CMK (cell line): ENCODE data around the gene A4GALT.
"Not testable (repeated sequence)": the region's sequence is repeated elsewhere in the genome, so short reads cannot be mapped to it uniquely, and the experiment has no call there.

Experiments used
- DNase-seq: peaks from one replicate; pipeline ENCODE4 v3.0.0-alpha.2; 2010; ENCODE audit warnings: low read depth

A4GALT gene

GRCh38 chr22:42742940-42743339 is 22.3 kb upstream of the A4GALT start:
- DNase-seq: no peak

GRCh38 chr22:42740320-42740719 is 19.6 kb upstream of the A4GALT start:
- not testable (repeated sequence) for DNase-seq

- no peak for DNase-seq
Measured at GRCh38 chr22:42734406-42734805, 13.7 kb upstream of the A4GALT start.

- not testable (repeated sequence) for DNase-seq
Measured at GRCh38 chr22:42733394-42733793, 12.7 kb upstream of the A4GALT start.

GRCh38 chr22:42732081-42732480 is 11.4 kb upstream of the A4GALT start:
- no peak for DNase-seq

GRCh38 chr22:42726811-42727210 is 6.1 kb upstream of the A4GALT start:
- DNase-seq: no peak

- no peak for DNase-seq
Measured at GRCh38 chr22:42725606-42726355, 5.1 kb upstream of the A4GALT start.

- DNase-seq: no peak
Measured at GRCh38 chr22:42724062-42724461, 3.4 kb upstream of the A4GALT start.

GRCh38 chr22:42721045-42721434 is 370 bp upstream of the A4GALT start:
- no peak for DNase-seq

GRCh38 chr22:42719656-42720262 is 911 bp downstream of the A4GALT start:
- no peak for DNase-seq

- no peak for DNase-seq
Measured at GRCh38 chr22:42719133-42719532, 1.5 kb downstream of the A4GALT start.

- DNase-seq: no peak
Measured at GRCh38 chr22:42717197-42717928, 3.3 kb downstream of the A4GALT start.

GRCh38 chr22:42716649-42717127 is 4.0 kb downstream of the A4GALT start:
- no peak for DNase-seq

GRCh38 chr22:42716221-42716620 is 4.4 kb downstream of the A4GALT start:
- DNase-seq: no peak

GRCh38 chr22:42714768-42715390 is 5.8 kb downstream of the A4GALT start:
- DNase-seq: no peak

- no peak for DNase-seq
Measured at GRCh38 chr22:42714308-42714707, 6.4 kb downstream of the A4GALT start.

GRCh38 chr22:42711895-42712837 is 8.5 kb downstream of the A4GALT start:
- no peak for DNase-seq

GRCh38 chr22:42711281-42711731 is 9.4 kb downstream of the A4GALT start:
- no peak for DNase-seq

- DNase-seq: no peak
Measured at GRCh38 chr22:42708417-42708816, 12.3 kb downstream of the A4GALT start.

GRCh38 chr22:42707496-42707895 is 13.2 kb downstream of the A4GALT start:
- DNase-seq: no peak

- DNase-seq: no peak
Measured at GRCh38 chr22:42704896-42705295, 15.8 kb downstream of the A4GALT start.
